Activated CD8-positive, alpha-beta memory T cell treated with anti-CD3 and anti-CD28 coated beads for 48 hours (primary cell): Measurements from ENCODE around the gene MTHFS.
"Not testable (repeated sequence)": the region's sequence is repeated elsewhere in the genome, so short reads cannot be mapped to it uniquely, and the experiment has no call there.

Experiments used
- DNase-seq, 3 experiments: peaks; one replicate each; pipeline ENCODE4 v3.0.0-alpha.2; 2020; ENCODE audit warnings: low read depth in 2 of 3, low spot score in 2 of 3

MTHFS gene

GRCh38 chr15:79896634-79897379 is at the start of gene MTHFS:
Gene MTHFS, minus strand, starts transcription at chr15:79897014. Its CDS starts 26 bp downstream, at chr15:79896988.
- peak; percentile 31 to 52 (median 44) for DNase-seq

- no peak for DNase-seq
Observed at GRCh38 chr15:79944622-79945021, 47.8 kb upstream of the MTHFS start.

- no peak for DNase-seq
Observed at GRCh38 chr15:79943820-79944219, 47.0 kb upstream of the MTHFS start.

DNA sequence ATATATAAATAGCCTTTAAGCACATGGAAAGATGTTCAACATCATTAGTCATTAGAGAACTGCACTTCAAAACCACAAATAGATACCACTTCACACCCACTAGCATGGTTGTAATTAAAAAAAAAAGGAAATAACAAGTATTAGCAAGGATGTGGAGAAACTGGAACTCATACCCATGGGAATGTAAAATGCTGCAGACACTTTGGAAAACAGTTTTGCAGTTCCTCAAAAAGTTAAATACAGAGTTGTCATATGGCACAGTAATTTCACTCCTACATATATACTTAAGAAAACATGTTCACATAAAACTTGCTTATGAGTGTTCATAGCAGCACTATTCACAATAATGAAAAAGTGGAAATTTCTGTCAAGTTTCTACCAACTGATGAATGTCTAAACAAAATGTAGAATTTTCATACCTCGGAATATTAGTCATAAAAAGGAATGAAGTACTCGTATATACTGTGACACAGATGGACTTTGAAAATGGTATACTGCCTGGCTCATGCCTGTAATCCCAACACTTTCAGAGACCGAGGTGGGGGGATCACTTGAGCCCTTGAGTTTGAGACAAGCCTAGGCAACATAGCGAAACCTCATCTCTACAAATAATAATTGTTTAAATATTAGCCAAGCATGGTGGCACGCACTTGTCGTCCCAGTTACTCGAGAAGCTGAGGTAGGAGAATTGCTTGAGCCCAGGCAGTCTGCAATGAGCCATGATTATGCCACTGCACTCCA is 46.1 kb upstream of the MTHFS start:
- DNase-seq, result no peak

DNA sequence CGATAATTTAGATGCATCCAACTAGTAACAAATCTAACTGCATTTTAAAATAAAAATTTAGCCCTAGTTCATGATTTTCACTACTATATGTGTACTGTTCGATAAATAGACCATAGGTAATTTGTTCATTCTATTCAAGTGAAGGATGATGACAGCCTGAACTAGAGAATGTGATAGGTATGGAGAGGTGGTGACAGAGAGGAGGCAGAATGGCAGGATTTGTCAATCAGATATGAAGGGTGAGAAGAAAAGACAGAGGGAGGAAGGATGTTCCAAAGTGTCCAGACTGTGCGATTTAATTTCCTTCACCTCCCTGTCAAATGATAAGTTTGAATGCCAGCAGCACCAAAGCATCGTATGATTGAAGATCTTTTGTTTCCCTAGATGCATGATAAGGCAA is 42.6 kb upstream of the MTHFS start:
- DNase-seq, result no peak

- DNase-seq, result no peak
Observed at GRCh38 chr15:79938143-79938542, 41.3 kb upstream of the MTHFS start.

GRCh38 chr15:79935556-79936201 is 38.9 kb upstream of the MTHFS start:
- not testable (repeated sequence) for DNase-seq

DNA sequence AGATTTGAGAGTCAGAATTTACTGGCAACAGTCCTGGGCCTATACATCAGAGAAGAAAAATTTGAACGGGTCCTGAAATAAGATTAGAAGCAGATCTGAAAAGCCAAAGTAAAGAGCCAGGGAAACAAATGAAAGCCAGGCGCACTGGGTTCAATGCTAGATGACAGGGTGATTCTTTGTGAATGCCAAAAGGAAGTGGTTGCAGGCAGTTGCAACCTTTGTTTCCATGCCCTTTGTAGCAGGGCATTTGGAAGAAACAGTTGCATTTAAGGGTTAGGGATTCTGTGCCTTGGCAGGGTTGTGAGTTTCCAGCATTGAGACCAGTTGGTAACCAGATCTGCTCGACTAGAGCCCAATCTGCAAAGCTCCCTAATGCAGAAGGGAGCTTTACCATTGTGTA is 36.4 kb upstream of the MTHFS start:
- DNase-seq, result no peak

GRCh38 chr15:79932447-79932846 is 35.6 kb upstream of the MTHFS start:
- no peak for DNase-seq

DNA sequence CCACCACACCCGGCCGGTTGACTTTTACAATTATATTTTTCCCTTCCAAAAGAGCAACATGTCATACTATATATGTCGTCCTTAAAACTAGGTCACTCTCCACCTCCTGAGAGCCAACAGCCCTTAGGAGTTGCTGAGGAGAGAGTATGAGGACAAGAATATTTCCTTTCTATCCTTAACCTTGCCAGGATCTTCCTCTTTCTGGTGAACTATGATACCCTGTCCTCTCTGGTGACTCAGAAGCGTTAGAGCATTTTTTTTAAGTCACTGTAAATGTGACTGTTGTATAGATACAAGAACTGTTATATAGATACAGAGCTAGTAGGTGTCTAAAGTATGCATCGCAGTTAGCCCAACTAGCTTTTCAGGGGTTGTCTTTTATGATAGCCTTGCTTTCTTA is 33.7 kb upstream of the MTHFS start:
- DNase-seq, result no peak

- no peak for DNase-seq
Observed at GRCh38 chr15:79929412-79929811, 32.6 kb upstream of the MTHFS start.

DNA sequence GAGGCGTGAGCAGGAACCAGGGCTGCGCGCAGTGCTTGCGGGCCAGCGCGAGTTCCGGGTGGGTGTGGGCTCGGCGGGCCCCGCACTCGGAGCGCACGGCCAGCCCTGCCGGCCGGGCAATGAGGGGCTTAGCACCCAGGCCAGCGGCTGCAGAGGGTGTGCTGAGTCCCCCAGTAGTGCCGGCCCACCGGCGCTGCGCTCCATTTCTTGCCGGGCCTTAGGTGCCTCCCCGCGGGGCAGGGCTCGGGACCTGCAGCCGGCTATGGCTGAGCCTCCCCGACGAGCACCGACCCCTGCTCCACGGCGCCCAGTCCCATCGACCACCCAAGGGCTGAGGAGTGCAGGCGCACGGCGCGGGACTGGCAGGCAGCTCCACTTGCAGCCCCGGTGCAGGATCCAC is 29.3 kb upstream of the MTHFS start:
- not testable (repeated sequence) for DNase-seq

GRCh38 chr15:79924379-79924778 is 27.6 kb upstream of the MTHFS start:
- no peak for DNase-seq

- DNase-seq, result peak; percentile 96 to 99 (median 98)
Observed at GRCh38 chr15:79923515-79924169, 26.8 kb upstream of the MTHFS start.

GRCh38 chr15:79923079-79923514 is 26.3 kb upstream of the MTHFS start:
- peak; percentile 29 to 55 (median 52) for DNase-seq

GRCh38 chr15:79922512-79923078 is 25.8 kb upstream of the MTHFS start:
- DNase-seq, result no peak

GRCh38 chr15:79919749-79920511 is 23.1 kb upstream of the MTHFS start:
- no peak for DNase-seq

GRCh38 chr15:79919090-79919748 is 22.4 kb upstream of the MTHFS start:
- DNase-seq, result no peak

DNA sequence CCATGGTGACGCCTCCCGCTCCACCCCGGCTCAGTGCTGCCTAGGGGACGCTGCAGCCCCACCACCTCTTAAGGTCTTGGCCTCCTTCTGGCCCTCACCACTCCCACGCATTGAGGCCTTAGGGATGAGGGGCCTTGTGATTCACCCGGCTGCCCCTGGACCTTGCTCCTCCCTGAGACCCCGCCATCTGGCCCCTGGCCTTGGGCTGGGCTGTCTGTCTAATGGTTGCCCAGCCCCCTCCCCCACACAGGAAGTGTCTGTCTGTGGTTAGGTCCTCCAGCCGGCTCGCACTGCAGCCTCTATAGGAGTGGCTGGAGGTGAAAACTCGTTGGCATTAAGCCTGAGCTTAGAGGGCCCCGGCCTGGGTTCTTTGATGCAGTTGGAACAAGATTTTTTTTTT is 21.5 kb upstream of the MTHFS start:
- DNase-seq, result no peak
